Hepatic stellate cell (primary cell): ENCODE results near the gene STAB2.

Experiments
- DNase-seq: peaks from one replicate; pipeline ENCODE4 v3.0.0; 2011; ENCODE audit warnings: low spot score

STAB2 gene

DNA sequence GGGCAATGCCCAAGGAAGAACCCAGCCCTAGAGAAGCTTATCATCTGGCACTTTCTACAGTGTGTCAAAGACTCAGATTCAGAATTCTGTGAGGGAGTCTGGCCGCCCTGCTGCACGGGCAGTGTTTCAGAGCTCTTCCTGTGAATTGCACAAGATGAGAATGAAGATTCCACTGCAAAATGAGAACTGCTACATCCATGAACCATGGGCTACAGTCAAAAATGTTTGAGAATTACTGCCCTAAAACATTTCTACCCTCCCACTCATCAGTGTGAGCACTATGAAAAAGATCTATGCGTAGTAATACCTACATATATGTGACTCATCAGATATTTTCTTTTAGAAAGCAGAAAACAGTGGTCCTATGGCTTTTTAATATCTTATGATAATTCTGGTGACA is 104.0 kb downstream of the STAB2 start:
- no peak for DNase-seq

DNA sequence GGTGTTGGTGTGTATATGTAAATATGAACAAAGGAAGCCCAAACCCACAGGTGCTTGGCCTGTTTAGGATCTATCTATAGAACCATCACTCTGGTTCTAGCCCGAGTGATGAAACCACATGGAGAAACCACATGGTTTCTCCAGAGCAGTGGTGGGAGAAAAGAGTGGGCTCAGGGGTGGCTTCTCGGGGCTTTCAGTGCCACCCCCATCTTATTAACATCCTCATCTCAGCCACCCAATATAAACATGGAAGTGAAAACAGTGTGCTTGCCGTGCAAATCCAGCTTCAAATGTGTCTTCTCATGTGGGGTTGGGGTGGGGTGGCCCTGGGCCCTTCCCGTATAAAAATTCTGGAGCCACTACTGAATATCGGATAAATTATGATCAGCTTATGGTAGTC is 109.0 kb downstream of the STAB2 start:
- no peak for DNase-seq

DNA sequence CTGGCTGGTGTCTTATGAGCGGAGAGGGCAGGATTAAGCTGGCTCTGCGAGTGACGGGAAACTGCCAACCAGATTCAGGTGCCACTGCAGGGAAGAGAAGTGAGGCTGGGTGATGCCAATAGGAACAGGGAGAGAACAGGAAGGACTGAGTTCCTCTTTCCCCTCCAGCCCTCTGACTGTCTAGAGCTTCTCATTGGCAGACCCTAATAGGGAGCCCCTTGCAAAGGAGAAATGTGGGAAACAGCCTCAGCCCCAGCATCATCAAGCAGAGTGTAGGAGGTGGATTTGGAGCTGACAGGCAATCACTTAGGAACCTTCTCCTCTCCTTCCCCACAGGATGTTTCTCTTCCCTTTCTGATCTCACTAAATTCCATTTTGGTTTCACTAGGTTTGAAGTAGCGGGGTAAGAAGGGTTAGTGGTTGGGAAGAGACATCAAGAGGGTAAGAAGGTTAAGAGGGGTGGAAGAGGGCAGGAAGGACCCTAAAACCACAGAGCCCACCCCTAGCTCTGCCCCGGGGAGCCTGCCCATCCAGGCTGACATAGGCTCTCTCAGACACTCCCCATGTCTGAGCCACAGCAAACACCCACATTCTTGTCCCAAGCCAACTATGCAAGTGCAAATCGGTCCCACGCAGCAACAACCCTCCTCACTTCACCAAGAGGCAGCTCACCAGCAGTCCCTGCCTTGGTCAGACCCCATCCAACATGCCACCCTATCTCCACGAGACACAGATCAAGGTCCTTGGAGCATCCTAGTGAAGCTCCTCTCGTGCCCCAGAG is 111.1 kb downstream of the STAB2 start:
- no peak for DNase-seq

DNA sequence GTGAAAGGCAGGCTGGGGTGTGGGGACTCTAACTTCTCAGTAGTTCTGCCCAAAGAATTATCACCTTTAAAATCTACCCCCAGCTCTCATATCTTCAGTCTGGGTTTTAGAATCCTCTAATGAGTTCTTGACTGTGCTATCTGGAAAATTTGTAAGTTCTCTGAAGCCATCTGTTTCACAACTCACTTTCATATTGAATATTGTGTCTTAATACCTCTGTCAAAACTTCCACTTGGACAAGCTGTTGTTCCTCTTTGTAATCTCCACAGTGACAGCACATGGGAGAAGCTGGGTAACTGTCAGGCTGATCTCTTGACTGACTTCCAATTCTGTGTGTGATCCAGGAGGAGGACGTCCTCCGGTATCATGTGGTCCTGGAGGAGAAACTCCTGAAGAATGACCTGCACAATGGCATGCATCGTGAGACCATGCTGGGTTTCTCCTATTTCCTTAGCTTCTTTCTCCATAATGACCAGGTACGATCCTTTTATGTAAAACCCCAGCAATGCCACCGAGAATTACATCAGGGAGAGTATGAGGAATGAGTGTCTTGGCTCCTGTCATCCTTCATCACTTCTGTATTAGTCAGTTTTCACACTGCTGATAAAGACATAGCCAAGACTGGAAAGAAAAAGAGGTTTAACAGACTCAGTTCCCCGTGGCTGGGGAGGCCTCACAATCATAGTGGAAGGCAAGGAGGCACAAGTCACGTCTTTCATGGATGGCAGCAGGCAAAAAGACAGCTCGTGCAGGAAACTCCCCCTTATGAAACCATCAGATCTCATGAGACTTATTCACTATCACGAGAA is 111.9 kb downstream of the STAB2 start:
- DNase-seq: no peak

DNA sequence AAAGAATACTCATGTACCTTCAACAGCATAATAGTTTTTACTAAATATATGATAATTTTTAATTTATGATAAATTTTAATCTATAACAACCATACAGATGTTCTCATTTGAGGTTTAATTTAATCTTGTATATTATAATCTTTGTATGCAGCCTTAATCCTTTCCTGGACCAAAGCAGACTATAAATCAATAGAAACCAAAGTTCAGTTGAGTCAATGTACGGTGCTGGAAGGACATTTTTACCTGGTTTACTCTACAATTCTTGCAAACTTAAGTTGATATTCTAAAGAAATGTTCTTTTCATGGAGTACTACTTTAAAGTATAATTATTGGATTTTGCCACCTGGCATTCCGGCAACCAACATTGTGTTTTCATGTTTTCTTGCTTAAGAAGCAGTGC is 118.0 kb downstream of the STAB2 start:
- DNase-seq: no peak

DNA sequence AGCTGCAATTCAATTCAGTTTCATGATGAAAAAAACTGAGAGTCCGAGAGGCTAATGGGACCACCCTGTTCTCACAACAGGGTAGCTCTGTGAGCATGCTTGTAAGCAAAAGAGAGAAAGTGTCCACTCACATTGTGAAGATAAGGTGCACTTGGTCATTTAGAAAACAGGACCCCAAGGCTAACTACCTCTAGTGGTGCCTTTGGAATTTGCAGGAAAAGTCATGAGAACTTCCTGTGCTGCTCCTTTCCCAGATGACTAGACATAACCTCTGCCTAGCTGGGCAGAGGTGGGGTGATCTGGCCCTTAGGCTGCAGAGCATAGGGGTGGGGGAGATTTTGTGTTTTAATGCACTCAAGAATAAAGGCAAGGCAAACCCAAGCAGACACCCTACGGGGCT is 118.9 kb downstream of the STAB2 start:
- DNase-seq: no peak

DNA sequence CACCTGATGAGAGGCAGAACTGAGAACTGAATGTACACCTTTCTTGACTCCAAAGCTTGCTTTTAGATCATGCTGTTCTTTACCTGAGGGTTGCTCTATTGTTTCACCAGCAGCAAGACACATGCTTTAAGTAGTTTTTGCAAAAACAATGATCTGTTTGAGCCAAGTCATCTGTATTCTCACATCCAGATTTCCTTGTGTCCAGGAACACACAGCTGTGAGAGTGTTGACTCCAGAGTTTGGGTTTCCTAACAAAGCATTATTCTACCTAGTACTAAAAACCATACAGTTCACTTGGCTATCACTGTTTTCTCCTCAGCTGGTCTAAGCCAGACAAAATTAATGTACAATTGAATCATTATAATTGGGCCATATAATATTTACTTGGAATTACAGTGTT is 120.4 kb downstream of the STAB2 start:
- no peak for DNase-seq

DNA sequence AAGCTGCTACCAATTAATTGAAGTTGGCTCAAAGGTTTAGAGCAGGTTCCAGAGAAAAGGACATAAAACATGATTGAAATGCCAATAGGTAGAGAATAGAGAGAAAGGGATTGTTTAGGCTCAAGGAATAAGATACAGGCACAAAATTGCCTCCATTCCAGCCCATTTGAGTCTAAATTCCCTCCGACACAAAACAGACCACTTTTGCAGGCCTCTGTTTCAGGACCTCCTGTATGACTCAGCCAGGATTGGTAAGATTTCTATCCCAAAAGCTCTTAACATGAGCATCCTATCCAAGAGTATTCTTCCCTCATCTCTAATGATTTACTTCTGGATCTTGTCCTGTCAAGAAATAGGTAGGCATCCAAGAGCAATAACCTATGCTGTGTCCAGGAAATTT is 123.5 kb downstream of the STAB2 start:
- DNase-seq: no peak

DNA sequence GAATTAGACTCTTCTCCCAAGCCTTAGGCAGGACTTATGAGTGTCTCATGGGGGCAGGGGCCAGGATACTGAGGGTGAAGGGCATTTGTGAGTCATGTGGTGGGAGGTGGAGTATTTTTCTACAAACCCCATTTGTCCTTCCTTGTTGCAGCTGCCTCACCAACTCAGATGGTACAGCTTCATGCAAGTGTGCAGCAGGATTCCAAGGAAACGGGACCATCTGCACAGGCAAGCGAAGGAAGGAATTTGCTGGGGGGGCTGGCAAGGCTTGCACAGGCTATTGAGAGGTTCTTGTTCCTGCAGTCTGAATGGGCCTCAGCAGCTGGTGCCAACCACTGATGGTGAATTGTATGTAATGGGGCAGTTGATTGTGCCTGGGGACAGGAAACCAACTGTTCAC is 125.1 kb downstream of the STAB2 start:
- no peak for DNase-seq

DNA sequence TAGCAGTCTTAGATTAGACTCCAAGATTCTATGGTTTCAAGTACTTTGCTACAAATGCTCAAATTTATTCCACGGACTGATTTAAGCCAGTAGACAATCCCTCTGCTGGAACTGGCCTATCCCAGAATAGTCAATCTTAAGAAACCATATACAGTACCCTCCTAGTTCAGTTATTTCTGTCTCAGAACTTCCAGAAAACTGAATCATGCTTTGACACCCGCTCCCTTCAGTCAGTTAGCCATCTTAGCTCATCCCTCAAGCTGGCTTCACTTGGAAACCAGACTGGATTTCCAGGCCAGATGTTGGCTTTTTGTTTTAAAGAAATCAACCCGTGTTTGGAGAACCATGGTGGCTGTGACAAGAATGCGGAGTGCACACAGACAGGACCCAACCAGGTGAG is 128.4 kb downstream of the STAB2 start:
- no peak for DNase-seq

DNA sequence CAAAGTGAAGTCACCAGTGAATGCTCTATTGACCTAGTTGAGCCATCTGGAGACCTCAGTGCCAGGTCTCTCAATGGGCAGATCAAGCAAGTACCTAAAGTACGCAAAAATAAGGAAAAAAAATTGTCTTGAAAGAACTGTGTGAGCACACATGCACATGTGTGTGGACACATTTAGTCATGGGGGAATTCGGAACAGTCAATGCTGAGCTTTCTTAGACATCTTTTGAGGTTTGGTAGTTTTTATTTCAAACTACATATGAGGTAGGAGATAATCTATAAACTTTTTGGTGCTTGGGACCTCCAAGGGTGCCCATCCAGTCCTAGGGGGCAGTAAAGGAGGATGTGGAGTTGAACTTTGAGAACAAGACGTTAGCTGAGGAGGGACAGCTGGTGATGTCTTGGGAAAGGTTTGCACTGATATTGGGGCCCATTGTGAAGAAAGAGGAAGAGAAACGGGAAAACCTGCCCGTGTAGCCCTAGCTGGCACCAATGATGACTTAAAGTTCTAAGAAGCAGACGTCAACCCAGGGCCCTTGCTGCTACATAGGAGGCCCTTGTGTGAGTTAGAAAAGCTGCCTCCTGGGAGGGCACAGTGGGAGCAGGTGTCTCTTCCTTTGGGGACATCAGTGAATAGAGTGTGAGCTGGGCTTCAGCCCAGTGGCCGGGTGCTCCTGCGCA is 129.6 kb downstream of the STAB2 start:
- no peak for DNase-seq

DNA sequence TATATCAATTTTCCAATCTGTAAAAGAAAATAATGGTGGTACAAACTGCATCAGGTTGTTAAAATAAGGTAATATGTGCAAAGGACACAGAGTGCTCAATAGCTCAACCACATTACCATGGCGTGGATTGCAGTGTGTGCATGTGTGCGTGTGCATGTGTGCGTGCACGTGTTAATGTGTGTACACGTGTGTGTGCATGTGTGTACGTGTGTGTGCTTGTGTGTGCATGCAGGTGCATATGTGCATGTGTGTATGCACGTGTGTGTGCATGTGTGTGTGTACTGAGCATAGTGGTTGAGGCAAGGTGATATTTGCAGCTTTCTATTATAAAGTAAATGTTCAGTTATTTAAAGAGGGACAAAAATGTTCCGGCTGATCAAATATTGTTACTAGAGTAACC is 138.3 kb downstream of the STAB2 start:
- no peak for DNase-seq

DNA sequence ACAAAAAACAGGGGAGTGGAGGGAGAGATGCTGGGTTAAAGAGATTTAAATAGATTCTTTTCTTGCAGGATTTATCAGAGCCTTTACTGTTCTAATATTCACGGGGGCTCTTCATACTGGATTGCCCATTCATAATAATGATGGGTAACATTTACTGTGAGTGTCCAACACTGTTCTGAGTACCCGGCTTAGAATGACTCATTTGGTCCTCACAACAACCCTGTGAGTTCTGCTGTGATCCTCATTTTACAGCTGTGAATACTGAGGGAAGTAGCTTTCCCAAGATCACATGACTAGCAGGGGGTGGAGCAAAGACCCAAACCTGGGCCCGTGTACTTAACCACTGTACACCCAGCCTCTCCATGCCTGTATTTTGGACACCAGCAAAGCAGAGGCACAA is 140.6 kb downstream of the STAB2 start:
- DNase-seq: no peak

DNA sequence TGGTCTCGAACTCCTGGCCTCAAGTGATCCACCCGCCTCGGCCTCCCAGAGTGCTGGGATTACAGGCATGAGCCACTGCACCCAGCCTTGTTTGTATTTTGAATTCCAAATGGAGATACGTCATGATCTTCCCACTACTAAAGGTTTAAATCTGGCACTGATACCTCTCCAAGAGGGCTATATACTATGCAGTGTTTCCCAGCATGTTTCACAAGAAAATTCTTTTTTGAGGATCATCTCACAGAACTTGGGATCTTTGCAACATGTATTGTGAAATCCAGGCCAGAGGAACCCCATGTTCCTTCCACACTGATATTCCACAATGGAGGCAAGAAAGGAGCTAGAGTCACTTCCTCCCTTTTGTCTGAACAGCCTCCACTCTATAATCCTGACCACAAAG is 141.2 kb downstream of the STAB2 start:
- no peak for DNase-seq

DNA sequence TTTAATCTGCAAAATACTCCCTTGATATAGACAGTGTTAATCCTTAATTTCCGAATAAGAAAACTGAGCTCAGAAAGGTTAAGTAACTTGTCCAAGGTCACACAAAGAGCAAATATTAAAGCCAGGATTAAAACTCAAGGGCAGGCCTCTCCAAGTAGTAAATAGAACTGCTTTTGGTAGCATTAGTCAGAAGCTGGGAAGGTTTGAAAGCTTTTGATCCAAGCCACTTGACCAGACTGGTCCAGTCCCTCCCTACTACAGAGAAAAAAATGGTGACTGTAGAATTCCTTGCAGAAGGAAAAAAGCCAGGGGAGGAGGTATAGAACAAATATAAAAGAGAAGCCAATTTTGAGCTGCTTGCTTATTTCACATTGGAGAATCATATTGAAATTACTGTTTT is 142.4 kb downstream of the STAB2 start:
- no peak for DNase-seq

DNA sequence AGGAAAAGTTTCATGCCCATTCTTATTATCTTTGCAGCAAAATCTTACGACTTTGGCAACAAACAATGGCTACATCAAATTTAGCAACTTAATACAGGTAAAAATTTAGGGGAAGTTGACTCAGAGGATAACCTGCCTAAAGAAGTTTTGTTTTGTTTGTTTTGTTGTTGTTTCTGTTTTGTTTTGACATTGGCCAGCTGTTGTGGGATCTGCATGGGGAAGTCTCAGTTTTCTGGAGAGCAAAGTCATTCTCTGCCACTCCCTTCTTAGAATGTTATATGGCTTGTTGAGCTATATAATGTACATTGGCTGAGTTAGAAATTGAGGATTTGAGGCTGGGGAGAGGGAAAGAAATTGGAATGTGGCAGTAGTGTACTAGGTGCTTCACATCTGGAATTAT is 144.5 kb downstream of the STAB2 start:
- no peak for DNase-seq

DNA sequence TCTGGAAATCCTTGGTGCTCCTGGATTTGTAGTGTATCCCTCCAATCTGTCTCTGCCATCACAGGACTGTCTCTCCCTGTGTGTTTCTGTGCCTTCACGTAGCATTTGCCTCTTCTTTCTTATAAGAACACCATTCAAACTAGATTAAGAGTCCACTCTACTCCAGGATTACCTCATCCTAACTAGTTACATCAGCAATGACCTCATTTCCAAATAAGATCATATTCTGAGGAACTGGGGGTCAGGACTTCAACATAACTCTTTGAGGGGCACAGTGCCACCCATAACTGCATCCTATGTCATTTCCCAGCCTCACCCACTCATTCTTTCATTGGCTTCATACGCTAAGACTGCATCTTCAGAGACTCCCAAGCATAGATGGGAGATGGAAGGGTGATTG is 147.8 kb downstream of the STAB2 start:
- no peak for DNase-seq

DNA sequence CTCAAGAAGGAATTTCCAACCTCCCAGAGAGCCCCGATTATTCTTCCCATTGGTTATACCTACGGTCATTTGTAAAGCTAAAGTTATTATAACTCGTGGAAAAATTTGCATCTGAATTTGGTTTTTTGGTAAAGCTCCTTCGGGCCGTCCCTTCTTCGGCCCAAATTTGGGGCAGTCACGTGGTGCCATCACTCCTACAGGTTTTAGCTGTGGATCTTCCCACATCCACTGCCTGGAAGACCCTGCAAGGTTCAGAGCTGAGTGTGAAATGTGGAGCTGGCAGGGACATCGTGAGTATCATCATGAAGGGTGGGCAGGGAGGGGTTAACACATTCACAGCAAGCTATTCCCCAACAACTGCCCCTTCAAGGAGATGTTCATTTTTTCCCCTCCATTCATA is 148.2 kb downstream of the STAB2 start:
- no peak for DNase-seq

DNA sequence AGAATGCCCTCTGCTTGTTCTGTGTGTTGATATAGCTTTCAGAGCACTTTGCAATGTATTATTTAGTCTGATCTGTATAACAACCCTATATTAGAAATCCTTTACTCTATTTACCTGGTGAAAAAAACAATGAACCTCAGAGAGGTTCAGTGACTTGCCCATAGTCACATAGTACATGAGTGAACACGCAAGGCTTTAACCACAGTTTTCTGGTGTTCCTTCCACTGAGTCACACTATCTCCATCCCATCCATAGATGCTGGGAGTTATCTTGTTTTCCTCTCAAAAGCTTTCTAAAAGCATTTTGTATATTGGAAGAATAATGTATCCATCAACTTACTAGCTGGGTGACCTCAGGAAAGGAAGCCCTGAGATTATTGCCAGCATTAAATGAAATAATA is 149.5 kb downstream of the STAB2 start:
- DNase-seq: no peak

DNA sequence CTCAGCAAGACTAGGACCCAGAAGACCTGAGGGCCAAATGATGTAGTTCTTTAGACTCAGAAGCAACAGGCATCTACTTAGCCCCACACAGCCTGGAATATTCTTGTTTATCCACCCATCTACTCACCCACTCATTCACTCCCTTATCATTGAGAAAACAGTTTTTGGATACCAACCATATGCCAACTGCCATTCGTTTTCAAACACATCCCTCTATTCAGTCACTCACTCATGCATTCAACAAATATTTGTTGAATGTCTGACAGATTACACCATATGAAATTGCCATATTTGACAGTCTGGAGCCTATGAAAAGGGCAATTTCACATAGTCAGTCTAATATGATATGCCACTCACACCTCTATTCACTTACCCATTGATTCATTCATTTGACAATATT is 150.8 kb downstream of the STAB2 start:
- DNase-seq: no peak

DNA sequence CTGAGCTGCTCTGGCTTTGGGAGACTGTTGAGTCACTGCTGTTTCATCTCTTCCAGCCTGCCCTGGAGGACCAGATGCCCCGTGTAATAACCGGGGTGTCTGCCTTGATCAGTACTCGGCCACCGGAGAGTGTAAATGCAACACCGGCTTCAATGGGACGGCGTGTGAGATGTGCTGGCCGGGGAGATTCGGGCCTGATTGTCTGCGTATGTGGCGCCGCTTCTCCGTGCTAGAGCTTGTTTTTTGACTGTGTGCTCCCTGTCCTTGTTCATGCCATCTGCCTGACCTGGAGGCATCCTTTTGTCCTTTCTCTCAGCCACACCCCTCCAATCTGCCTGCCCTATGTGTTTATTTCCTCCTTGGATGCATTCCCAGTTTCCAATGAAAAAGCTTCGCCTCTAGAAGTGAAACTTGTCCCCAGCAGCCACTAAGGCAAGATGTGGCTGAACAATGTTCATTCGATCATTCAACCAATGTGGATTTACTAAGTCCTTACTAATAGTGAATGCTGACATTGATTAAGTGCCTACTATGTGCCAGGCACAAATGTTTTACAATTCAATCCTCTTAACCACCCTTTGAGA is 155.4 kb downstream of the STAB2 start:
- DNase-seq: no peak

DNA sequence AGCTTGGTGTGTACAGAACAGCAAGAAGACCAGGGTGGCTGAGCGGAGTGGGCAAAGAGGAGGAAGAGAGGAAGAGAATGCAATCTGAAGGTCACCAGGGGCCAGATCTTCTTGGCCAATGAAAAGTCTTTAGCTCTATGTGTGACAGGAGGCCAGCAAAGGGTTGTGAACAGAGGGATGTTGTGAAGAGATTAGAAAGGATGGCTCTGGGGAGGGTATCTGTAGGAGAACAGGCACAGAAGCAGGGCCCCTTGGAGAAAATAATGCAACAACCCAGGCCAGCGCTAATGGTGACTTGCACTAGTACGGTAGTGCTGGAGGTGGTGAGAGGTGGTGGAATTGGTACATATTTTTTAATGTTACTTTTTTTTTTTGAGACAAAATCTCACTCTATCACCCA is 156.7 kb downstream of the STAB2 start:
- DNase-seq: no peak

DNA sequence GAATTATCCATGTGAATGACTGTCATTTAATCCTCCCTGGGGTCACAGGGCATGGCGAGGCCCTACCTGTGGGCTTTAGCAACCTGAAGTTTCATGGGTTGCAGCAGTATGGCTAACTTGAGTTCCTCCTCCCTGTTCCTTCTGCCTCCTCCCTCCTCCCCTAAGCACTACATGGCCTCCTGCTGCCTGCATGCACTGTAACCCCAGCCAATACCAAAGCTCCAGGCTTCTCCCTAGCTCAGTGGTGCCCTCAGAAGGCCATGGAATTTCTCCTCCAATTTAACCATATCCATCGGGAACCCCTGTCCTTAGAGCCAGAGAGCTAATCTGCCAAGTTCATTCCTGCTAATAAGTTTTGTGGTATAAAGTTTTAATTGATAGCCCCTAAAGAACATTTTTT is 158.9 kb downstream of the STAB2 start:
- no peak for DNase-seq
